Measurements from ENCODE around the gene KMT5C. TPM values are rescaled to one million over a fixed set of nuclear protein-coding genes. Genes with fewer than 3 reads are reported as not detected.

KMT5C gene
- total RNA-seq, 1 experiment from 2014 or later: 54.5 TPM

- Histone ChIP-seq H2BK20ac (ENCODE audit: low read depth, low read length, poor library complexity, severe bottlenecking) (no peak overlapping the region), H2BK120ac (ENCODE audit: low read depth, low read length, poor library complexity, severe bottlenecking) (no peak overlapping the region), H2BK15ac (ENCODE audit: low read depth, low read length) (peak overlapping the region; percentile 33; the same call in 1 of the 2 replicates), H3K79me2 (ENCODE audit: insufficient read depth, low read length) (no peaks in the 10 kb centered on the region), H3K18ac (ENCODE audit: insufficient read length, low read depth, low read length) (no peak overlapping the region), H2BK12ac (ENCODE audit: insufficient read length, low read depth, low read length) (no peak overlapping the region), H3K79me1 (ENCODE audit: insufficient read depth, low read depth, low read length, poor library complexity, severe bottlenecking) (no peaks in the 10 kb centered on the region), H3K56ac (ENCODE audit: insufficient read length, low read depth, low read length) (no peak overlapping the region), H3K9me3 (ENCODE audit: control insufficient read depth, low read depth, low read length) (no peaks in the 10 kb centered on the region), H2AK5ac (ENCODE audit: insufficient read length, low read length) (no peak overlapping the region), H3K23me2 (ENCODE audit: insufficient read length, low read depth, low read length, poor library complexity, severe bottlenecking) (peaks cover 12% of the 10 kb centered on the region), H2BK5ac (ENCODE audit: insufficient read length, low read length) (no peak overlapping the region), H2AFZ (ENCODE audit: low read length) (no peak overlapping the region), H3K4me2 (ENCODE audit: insufficient read depth, insufficient read length, low read length) (no peak overlapping the region), H3T11ph (ENCODE audit: low read length) (no peak overlapping the region), H4K91ac (ENCODE audit: insufficient read length, low read depth, low read length) (no peak overlapping the region), H4K5ac (ENCODE audit: insufficient read length, low read depth, low read length) (no peak overlapping the region), H3K27ac (ENCODE audit: insufficient read length, low read depth, low read length) (no peak overlapping the region), H3K23ac (ENCODE audit: insufficient read length, low read depth, low read length) (no peak overlapping the region), H4K8ac (replicated peaks; ENCODE audit: insufficient read length, low read depth, low read length) (no peak overlapping the region), H4K20me1 (ENCODE audit: control insufficient read depth, insufficient read depth, insufficient read length) (no peaks in the 10 kb centered on the region), H3K27me3 (ENCODE audit: insufficient read depth, low read length) (peaks cover 5% of the 10 kb centered on the region), H3K9ac (ENCODE audit: extremely low read depth, insufficient read length, low read length) (no peak overlapping the region), H3K4me1 (ENCODE audit: insufficient read depth, low read length) (no peaks in the 10 kb centered on the region; the same call in 1 of the 2 replicates), H3K4ac (ENCODE audit: low read depth, low read length) (no peak overlapping the region), H3K14ac (ENCODE audit: insufficient read depth, low read length) (peak overlapping the region; percentile 4; the same call in 1 of the 2 replicates)
- Mint-ChIP-seq H3K27me3 (ENCODE audit: low read depth) (peaks cover 71% of the 10 kb centered on the region), H3K9me3 (peaks cover 0 to 5% of the 10 kb centered on the region in 2 experiments; a peak in 2 of 5 replicates), H3K4me3 (0 out of 5 replicates have a peak overlapping the region, but pooled peaks of 1 of the 2 experiments have one; percentile 8), H3K36me3 (ENCODE audit: insufficient read depth in 1 of 3, low read depth in 3 of 3) (peaks cover 0 to 6% (median 0%) of the 10 kb centered on the region in 3 experiments; a peak in 1 of 7 replicates), H3K4me1 (peaks cover 32 to 49% of the 10 kb centered on the region in 2 experiments), H3K27ac (no peak overlapping the region)
- DNase-seq: no peak
- no CpG with 5 or more reads among the region's 24 CpGs for WGBS (ENCODE audit: extremely low coverage, insufficient read length, low lambda C conversion rate)
- no peak for TF ChIP-seq CTCF (conservative IDR thresholded peaks at IDR 0.05)
Measured at GRCh38 chr19:55372316-55373081, 32.8 kb downstream of the KMT5C start.
